Breast epithelium (tissue), 3 donors: ENCODE measurements around the gene MAST4.

ENCODE experiments used
- CTCF ChIP-seq, 3 donors: fragments of 450-650 bp; IDR thresholded peaks; one replicate each; pipeline ENCODE4 v1.5.1; 2016 to 2017; ENCODE audit warnings: antibody characterized with exemption in 3 of 3, mild to moderate bottlenecking in 3 of 3, moderate library complexity in 3 of 3
- POLR2AphosphoS5 ChIP-seq, 3 donors: sonication (generic); formaldehyde crosslinking; IDR thresholded peaks; one replicate each; pipeline ENCODE4 v1.6.1; 2017; ENCODE audit warnings: antibody characterized with exemption in 3 of 3

GRCh38 chr5:66633754-66634153 lies 37.6 kb downstream of the MAST4 start:
- no peak for TF ChIP-seq CTCF (IDR thresholded peaks at IDR 0.05)
- no peak for TF ChIP-seq POLR2AphosphoS5 (IDR thresholded peaks at IDR 0.05)
